Progenitor cell of endocrine pancreas (in vitro differentiated cells): ENCODE data around the gene RHOBTB1. TPM values are rescaled to one million over a fixed set of nuclear protein-coding genes. Genes with fewer than 3 reads are reported as not detected.

Source experiments
- DNase-seq: peaks from one replicate; pipeline ENCODE4 v3.0.0; 2021; ENCODE audit warnings: low spot score; ENCODE audit not compliant: unreplicated experiment
- H3K27ac Mint-ChIP-seq: 2 replicates; pipeline ENCODE4 v1.8.0; 2021; ENCODE audit warnings: mild to moderate bottlenecking, moderate library complexity, mixed read lengths
- H3K27me3 Mint-ChIP-seq: 2 replicates; pipeline ENCODE4 v1.8.0; 2021; ENCODE audit warnings: mixed read lengths
- H3K36me3 Mint-ChIP-seq: 2 replicates; pipeline ENCODE4 v1.8.0; 2022; ENCODE audit warnings: mixed read lengths; ENCODE audit not compliant: insufficient read depth
- H3K4me1 Mint-ChIP-seq: 2 replicates; pipeline ENCODE4 v1.8.0; 2021; ENCODE audit warnings: low read depth, mixed read lengths
- H3K4me3 Mint-ChIP-seq: 2 replicates; pipeline ENCODE4 v1.8.0; 2021; ENCODE audit warnings: low read depth, mild to moderate bottlenecking, moderate library complexity, mixed read lengths
- H3K9me3 Mint-ChIP-seq: 2 replicates; pipeline ENCODE4 v1.8.0; 2021; ENCODE audit warnings: low read depth, mixed read lengths
- total RNA-seq: library from RNA; stranded (reverse); gene quantifications from 2 replicates; pipeline ENCODE4 v1.2.1, GENCODE V29; 2021
- TF ChIP-seq, protein P1 (sequence below): fragments of 200-600 bp; sonication (generic); IDR thresholded peaks from one replicate; pipeline ENCODE4 v1.5.0; 2021; ENCODE audit warnings: antibody characterized with exemption, mild to moderate bottlenecking; ENCODE audit not compliant: unreplicated experiment

The RHOBTB1 gene
- total RNA-seq, 1 donor from 2014 or later: 21.7 TPM

DNA sequence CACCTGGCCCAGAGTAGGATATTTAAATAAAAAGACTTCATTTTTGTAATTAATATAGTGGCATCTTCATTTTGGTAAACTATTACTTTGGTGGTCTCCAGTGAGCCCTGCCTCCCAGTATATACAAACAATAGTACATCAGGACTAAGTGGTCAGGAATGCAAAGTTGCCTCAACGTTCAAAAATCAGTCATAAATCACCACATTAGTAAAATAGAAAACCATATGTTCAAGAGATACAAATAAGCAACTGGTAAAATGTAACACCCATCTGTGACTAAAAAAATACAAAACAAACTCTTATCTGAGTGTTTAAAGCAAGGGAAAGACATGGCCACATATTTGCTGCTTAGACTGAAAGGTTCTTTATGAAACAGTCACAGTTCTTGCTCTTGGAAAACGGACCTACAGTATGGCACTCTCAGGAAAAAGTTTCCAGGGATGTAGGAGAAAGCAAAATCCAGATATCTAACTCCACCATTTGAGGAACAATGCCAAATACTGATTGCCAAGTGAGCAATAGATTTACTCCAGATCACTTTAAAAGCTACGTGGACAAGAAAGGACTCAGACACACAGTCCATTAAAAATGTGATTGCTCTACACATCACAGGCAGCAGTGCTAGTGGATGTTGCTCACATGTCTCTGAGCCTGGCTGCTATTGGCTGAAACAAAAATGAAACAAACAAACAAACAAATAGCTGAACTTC is 15.1 kb upstream of the RHOBTB1 start:
- no peak overlapping the region for H3K27ac Mint-ChIP-seq
- H3K4me1 Mint-ChIP-seq: no peaks in the 10 kb centered on the region
- TF ChIP-seq, protein P1, sequence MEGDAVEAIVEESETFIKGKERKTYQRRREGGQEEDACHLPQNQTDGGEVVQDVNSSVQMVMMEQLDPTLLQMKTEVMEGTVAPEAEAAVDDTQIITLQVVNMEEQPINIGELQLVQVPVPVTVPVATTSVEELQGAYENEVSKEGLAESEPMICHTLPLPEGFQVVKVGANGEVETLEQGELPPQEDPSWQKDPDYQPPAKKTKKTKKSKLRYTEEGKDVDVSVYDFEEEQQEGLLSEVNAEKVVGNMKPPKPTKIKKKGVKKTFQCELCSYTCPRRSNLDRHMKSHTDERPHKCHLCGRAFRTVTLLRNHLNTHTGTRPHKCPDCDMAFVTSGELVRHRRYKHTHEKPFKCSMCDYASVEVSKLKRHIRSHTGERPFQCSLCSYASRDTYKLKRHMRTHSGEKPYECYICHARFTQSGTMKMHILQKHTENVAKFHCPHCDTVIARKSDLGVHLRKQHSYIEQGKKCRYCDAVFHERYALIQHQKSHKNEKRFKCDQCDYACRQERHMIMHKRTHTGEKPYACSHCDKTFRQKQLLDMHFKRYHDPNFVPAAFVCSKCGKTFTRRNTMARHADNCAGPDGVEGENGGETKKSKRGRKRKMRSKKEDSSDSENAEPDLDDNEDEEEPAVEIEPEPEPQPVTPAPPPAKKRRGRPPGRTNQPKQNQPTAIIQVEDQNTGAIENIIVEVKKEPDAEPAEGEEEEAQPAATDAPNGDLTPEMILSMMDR: no peak
- no peaks in the 10 kb centered on the region for H3K9me3 Mint-ChIP-seq
- H3K4me3 Mint-ChIP-seq: no peak overlapping the region
- DNase-seq: no peak
- no peaks in the 10 kb centered on the region for H3K36me3 Mint-ChIP-seq
- H3K27me3 Mint-ChIP-seq: no peaks in the 10 kb centered on the region

DNA sequence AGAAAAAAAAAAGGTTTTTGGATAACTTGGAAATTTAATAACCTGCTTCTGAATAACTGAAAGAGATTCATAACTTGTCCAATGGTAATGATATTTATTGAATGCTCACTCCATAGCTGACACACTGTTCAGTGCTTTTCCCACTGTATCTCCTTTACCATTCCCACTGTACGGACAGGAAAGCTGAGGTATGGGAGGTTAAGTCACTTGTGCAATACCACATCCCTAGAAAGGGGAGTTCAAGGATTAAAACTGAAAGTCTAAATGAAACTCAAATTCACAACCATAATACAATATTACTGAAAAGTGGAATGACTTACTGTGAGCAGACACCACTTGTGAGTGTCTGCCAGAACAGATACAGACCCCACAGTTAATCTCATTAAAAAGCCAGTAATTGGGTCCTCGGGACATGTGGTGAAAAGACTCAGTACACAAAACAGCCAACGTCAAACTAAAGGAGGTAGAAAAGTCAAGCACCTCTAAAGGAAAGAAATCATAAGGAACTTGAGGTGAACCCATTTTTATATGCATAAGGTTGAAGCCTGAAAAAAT is 13.8 kb upstream of the RHOBTB1 start:
- H3K9me3 Mint-ChIP-seq: no peaks in the 10 kb centered on the region
- no peaks in the 10 kb centered on the region for H3K4me1 Mint-ChIP-seq
- TF ChIP-seq, protein P1: no peak
- no peak for DNase-seq
- H3K36me3 Mint-ChIP-seq: no peaks in the 10 kb centered on the region
- no peaks in the 10 kb centered on the region for H3K27me3 Mint-ChIP-seq
- H3K27ac Mint-ChIP-seq: no peak overlapping the region
- H3K4me3 Mint-ChIP-seq: no peak overlapping the region

DNA sequence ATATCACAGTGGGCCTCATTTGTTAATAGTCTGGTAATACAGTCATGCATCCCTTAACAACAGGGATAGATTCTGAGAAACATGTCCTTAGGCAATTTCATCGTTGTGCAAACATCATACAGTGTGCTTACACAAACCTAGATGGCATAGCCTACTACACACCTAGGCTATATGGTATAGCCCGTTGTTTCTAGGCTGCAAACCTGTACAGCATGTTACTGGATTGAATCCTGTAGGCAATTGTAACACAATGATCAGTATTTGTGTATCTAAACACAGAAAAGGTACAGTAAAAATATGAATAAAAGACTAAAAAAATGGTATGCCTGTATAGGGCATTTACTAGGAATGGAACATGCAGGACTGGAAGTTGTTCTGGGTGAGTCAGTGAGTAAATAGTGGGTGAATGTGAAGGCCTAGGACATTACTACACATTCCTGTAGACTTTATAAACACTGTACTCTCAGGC is 12.0 kb upstream of the RHOBTB1 start:
- H3K9me3 Mint-ChIP-seq: no peaks in the 10 kb centered on the region
- no peaks in the 10 kb centered on the region for H3K4me1 Mint-ChIP-seq
- TF ChIP-seq, protein P1: no peak
- H3K27me3 Mint-ChIP-seq: no peaks in the 10 kb centered on the region
- DNase-seq: no peak
- H3K27ac Mint-ChIP-seq: no peak overlapping the region
- no peak overlapping the region for H3K4me3 Mint-ChIP-seq
- H3K36me3 Mint-ChIP-seq: no peaks in the 10 kb centered on the region

DNA sequence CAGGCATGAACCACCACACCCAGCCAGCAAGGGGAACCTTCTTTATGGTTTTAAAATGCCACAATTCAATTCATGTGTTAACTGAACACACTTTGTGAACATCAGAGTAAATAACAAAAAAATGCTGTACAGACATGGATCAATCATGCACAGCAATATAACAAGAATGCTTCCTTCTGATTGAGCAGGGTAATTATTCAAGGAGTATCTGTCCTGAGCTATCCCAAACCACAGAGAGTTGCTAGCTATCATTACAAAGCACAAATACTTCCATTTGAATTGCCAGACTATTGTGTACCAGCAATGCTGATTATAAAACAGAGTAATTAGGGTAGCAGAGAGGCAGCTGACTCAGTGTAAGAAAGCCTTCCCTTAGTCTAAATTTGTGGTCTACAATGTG is 11.3 kb upstream of the RHOBTB1 start:
- Mint-ChIP-seq H3K27me3 (no peaks in the 10 kb centered on the region), H3K36me3 (no peaks in the 10 kb centered on the region), H3K9me3 (no peaks in the 10 kb centered on the region), H3K4me1 (no peaks in the 10 kb centered on the region), H3K27ac (no peak overlapping the region), H3K4me3 (no peak overlapping the region)
- TF ChIP-seq, protein P1: no peak
- no peak for DNase-seq

DNA sequence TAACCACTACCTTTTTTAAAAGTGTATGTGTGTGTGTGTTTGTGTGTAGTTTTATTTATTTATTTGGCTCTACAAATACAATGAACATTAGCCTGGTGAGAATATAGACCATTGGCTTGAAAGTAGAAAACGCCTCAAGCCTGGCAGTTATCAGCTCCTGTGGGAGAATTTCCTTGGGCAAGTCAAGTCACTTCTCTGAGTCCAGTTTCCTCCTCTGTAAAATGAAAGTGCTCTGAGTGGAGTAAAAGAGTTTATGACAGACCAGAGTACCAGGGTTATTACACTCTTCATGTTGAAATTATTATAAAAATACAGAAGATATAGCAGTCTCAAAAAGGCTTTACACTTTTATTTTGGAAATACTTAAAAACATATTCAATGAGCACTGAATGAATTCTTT is 10.1 kb upstream of the RHOBTB1 start:
- Mint-ChIP-seq H3K27ac (no peak overlapping the region), H3K9me3 (no peaks in the 10 kb centered on the region), H3K4me1 (no peaks in the 10 kb centered on the region), H3K4me3 (no peak overlapping the region), H3K27me3 (peaks cover 3% of the 10 kb centered on the region), H3K36me3 (no peaks in the 10 kb centered on the region)
- no peak for DNase-seq
- TF ChIP-seq, protein P1: no peak
